NCI-H748 (cell line): ENCODE measurements around the gene DDN.

ENCODE experiments used
- DNase-seq: peaks from one replicate; lab custom pipeline; 2025; ENCODE audit not compliant: unreplicated experiment; lab: John Stamatoyannopoulos, UW

Gene DDN

DNA sequence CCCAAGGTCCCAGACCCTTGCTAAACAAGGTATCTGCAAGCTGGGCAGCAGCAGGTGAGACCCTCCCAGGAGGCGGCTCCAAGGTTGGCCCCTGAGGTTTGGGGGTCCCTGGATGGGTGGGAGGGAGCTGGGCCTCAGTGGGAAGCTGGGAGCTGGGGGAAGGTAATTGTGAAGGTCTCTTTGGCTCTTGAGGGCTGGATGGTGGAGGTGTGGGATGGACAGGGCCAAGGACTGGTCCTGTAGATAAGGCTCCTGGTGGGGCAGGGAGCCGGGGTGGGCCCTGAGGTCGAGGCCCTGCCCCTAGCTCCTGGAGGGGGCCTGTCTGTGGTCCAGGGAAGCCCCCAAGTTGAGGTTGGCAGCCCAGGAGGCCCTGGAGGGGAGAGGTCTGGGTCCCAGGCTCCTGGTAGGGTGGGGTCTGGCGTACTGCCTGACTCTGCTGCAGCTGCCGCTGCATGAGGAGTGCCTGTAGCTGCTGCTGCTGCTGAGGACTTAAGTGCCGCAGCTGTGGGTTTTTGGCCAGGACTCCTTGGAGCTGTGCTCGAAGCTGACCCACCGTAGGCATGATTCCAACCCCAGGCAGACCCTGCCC, 32.5 kb upstream of the DDN start:
- no peak for DNase-seq

DNA sequence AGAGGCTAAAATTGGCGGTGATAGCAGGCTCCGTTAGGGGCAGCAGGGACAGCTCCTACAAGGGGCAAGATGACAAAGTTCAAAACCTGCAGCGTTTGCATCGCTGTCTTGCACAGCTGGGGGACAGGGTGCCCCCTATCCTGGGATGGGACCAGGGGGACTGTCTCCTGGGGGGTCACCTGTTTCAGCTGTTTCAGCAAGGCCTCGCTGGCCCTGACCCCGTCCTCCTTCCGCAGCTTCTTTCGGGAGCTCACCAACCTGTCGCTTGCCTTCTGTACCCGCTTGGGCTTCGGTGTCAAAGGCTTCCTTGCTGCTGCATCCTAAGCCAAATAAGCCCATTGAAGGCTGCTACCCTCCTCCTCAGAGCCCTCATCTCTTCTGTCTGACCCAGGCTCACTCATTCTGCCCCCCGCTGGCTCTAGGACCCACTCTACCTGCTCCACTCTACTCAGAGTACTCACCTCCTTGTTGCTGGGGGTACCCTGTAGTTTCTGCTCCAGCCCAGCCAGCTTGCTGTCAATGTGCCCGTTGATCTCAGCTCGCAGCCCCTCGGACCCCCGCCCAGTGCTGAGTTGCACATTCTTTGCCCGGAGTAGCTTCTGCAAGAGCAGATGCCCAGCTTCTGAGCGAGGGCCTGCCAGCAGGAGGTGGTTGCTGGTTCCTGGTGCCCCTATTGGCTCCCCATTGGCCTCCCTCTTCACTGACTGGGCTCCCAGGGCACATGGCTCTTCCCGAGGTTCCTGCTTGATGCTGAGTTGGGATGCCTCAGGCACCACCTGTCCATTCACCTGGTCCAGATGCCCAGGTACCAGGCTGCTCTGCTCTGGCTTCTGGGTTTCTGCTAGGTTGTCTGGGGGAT, 31.8 kb upstream of the DDN start:
- DNase-seq: no peak

DNA sequence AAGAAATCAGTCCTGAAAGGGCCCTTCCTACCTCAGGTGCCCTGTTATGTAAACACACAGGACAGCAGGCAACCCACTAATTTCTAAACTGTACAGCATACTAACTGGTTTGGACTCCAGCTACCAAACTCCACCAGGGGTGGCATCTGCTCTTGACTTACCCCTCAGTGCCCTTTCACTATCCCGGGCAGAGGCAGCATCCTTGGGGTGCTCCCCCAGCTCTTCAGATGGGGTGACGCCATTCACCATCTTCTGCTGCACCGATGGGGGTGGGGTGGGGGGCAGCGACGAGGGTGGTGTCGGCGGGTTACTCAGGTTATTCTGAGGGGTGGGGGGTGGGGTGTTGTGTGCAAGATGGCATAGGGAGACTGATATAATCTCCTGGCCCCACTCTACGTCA, 30.9 kb upstream of the DDN start:
- DNase-seq: no peak

DNA sequence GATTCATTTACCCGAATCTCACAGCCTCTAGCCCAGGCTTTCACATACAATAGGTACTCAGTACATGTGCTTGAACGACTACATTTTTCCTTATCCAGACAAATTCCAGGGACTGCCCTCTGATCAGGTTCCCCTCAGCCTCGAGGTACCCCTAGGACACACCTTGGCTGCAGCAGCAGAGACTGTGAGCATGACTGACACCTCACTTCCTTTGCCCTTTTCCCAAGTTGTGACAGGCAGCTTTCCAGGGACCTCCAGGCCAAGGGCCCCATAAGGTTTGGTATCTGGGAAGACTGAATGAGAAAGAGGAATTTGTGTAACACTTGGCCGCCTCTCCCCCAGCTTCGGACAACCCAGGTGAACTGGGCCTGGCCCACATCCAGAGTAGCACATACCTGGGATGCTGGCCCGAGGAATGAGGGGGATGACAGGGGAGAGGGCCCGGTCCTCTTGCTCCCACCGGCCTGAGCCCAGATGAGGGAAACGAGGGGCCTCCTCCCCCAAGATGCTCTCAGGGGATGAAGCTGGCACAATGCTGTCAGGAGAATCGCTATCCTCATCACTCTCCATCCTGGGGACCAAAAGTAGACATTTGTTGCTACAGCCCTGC, 29.6 kb upstream of the DDN start:
- no peak for DNase-seq

DNA sequence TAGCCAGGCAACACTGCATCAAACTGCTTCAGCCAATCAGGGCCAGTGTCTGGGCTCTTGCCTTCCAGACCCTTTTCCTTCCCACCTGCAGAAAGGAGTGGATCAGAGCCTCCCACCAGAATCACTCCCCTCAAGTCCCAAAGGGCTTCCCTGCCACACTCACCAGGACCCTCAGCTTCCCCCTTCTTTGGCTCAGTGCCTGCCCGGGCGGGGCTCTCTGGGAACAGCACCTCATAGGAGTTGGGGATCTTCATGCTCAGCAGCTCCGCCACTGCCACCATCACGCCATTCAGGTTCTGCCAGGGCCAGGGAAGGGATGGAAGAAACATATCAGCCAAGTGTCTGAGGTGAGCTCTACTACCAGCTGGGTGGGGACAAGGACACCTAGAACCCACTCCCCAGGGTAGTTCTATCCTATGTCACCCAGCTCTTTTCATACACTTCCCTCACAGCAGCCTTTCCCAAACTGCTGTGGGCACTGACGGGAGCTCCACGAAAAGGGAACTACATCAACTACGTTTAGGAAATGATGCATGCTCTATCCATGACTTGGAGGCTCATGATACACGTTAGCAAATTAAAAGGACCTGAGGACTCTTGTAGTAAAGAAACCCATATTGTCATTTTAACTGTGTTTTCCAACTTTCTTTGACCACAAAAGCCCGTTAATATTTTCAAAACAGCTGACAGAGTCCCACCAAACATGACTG, 28.8 kb upstream of the DDN start:
- DNase-seq: no peak

DNA sequence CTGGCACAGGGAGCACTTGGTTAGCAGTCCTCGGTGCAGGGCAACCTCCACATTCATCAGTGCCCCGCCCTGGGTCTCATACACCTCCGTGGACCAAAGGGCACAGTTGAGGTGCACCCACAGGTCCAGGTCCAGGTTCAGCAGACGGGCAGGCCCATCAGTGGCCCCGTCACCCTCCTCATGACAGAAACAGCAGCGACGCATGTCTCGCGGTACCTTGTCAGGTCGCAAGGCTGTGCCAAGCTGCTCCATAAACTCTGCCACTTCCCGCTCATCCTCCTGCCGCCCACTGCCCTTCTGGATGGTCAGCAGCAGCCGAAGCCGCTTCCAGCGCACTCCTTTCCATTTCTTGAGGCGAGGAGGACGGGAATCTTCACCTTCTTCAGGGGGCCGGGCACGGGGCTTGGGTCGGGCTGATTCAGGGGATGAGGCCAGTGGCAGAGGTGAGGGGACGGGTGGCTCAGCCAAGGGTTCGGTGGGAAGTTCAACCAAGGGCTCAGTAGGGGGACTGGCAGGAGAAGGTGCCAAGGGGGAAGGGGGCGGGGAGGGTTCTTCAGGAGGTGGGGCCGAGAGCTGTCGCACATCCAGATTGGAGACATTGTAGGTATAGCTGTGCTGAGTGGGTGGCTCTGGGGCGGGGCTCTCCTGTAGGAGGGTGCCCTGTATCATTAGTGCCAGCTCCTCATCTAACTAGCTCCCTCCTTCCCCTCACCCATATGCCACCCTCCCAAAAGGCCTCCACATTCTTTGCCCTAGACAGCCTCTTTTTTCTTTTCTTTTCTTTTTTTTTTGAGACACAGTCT, 27.7 kb upstream of the DDN start:
- DNase-seq: no peak

DNA sequence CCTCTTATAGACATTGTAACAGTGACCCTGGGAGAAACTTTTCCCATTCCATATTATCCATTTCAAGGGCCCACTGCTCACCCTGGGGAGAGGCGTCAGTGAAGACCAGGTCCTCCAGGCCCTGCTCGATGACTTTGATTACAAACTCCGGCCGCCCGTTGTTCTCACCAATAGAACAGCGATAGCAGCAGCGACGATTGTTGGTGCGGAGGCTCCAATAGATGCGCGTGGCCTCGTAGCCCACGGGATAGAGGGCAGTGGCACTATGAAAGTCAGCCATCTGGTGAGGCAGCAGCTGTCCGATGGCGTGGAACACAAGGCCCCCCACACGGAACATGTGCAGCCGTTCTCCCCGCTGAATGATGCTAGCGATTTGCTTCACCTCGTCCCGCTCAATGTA, 26.9 kb upstream of the DDN start:
- no peak for DNase-seq

DNA sequence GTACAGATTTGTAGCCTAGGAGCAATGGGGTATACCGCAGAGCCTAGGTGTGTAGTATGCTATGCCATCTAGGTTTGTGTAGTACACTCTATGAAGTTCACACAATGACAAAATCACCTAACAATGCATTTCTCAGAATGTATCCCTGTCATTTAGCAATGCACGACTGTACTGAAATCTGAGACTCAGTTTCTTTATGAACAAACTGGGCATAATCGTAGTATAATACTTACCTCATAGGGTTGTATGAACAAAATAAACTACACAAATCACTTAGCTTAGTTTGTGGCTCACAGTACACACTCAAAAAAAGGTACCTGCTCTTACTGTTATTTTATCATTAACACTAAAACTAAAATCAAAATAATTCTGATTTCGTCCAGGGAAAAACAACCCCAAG, 26.3 kb upstream of the DDN start:
- no peak for DNase-seq

DNA sequence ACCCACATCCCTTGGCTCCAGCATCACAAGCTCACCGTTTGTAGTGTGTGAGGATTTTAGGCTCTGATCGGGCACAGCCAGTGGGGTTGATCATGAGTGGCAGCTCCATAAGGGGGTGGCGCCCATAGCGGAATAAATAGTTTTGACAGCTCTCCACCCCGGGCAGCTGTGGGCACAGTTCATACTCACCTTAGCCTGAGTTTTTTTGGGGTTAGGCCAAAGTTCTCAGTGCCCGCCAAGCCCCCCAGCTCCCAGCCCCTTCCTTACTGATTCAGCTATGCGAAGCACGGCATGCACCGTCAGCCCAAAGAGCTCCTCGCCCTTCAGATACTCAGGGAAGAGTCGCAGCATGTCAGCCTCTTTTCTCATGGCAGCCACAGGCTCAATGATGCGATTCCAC, 25.4 kb upstream of the DDN start:
- DNase-seq: no peak

DNA sequence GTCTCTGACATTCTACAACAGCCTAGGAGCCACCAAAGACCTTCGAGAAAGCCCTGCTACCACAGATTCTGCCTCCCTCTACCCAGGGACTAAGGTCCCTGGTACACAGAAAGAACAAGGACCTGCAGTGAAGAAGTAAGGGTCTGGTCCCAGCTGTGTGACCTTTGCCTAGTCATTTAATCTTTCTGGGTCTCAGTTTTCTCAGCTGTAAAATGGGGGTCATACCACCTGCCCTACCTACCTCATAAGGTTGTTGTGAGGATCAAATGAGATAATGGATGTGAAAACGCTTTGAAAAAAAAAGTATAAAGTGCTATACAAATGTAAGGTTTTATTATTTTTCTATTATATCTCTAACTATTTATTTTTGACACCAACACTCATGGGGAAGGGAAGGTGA, 24.6 kb upstream of the DDN start:
- no peak for DNase-seq

DNA sequence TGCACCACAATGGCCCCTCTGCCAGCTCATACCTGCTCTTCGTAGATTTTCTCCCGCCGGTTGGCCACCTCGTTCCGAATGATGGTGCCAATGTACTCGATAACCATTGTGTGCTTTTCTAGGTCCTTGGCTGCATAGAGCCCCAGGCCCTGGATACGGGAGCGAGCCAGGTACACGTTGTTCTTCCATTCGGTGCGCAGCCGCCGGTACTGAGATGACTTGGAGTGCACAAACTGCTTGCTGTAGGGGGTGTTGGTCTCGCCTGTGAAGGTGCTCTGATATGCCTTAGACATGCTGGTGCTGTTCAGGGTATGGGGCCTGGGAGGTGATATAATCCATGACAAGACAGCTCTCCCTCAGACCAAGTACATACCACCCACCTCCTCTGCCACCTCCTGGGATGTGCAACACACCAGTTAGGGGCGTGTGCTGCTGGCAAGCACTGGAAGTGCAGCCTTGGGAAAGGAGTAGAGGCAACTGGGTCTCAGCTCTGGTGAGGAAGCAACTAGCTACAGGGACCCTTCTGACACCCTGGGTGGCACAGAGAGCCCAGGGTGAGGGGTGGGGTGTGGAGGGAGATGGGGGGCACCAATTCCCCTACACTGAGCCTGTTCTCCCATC, 23.5 kb upstream of the DDN start:
- DNase-seq: no peak

DNA sequence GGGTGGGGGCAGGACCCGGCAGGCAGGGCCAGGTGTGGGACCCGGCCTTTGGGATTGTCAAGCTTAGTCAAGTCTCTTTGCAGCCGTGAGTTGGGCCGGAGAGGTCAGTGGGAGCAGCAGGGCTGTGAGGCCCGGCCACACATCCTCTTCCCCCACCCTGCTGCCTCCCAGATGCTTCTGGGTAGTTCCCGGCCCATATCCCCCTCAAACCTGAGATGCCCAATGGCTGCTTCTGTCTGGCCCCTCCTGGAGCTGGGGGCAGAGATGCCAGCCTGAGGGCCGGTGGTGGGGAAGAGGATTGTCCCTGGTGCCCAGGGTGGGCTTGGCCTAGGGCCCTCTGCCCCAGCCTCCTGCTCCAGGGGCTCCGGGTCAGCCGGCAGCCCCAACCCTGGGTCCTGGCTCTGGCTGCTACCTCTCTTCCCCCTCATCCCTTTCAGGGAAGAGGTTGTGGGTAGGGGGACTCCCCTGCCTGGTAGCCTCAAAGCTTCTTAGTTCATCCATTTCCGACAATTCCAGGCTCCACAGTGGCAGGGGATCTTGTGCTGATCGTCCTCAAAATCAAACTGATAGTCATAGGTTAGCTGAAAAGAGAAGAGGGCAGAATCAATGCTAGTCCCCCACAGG, 22.2 kb upstream of the DDN start:
- DNase-seq: no peak

DNA sequence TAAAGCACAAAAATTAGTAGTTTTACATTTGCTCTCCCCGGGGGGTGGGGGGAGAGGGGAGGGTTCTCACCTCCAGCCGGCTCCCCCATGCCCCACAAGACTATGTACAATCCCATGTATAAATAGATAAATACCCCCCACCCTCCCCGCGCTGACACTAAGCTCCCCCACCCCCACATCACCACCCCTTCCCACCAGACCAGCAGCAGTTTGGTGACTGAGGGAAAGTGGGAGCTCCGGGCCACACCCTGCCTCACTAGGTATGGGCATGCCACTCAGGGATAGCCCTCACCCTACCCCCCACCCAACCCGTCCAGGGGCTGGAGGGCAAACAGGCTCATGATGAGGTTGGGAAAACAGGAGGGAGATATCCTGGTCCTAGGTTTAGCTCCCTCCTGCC, 21.3 kb upstream of the DDN start:
- no peak for DNase-seq

DNA sequence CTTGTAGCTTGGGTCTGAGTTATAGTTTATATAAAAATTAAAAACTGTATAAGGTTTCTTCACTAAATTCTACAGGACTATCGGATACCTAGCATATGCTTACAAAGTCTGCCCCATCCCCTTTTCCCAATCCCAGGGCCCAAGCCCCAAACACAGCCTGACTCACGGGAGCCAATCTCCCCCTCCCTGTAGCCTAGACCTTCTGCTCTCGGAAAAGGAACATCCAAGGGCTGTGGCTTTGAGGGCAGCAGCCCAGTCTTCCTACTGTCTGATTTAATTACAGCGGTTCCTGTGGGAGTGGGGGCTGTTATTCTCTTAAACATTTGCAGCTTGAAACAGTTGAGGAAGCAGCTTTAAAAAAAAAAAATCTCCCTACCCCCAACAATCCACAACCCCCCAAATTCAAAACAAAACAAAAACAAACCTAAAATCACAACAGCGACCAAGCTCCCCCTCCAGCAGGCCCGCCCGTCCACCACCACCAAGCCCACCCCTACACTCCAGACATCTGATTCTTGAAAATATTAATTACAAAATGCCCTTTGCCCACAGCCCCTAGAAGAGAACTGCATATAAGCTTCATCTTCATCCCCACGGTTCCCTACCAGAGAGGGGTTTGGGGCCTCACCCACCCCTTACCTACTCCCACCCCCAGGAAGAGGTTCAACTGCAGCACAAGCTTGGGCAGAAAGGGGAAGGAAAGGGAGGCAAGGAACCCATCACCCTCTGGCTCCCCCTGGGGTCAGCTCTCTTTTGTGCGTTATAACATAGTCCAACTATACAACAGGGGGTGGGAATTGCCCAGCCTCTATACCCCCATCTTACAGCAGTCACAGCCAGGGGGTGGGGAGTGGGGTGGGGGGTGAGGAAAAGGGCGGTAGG, 20.5 kb upstream of the DDN start:
- peak; percentile 45 for DNase-seq

DNA sequence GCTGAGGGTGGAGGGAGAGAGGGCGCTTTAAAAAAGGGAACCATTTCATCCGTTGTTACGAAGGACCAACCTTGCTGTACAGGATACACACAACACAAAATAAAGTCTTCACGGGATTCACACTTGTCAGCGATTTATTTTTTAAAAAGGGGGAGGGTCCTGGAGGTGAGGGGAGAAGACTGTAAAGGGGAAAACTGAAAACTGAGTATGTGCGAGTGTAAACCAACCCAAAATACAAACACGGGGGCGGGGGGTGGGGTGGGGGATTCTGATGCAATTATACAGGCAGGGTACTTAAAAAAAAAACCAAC, 19.9 kb upstream of the DDN start:
- DNase-seq: peak; percentile 67

DNA sequence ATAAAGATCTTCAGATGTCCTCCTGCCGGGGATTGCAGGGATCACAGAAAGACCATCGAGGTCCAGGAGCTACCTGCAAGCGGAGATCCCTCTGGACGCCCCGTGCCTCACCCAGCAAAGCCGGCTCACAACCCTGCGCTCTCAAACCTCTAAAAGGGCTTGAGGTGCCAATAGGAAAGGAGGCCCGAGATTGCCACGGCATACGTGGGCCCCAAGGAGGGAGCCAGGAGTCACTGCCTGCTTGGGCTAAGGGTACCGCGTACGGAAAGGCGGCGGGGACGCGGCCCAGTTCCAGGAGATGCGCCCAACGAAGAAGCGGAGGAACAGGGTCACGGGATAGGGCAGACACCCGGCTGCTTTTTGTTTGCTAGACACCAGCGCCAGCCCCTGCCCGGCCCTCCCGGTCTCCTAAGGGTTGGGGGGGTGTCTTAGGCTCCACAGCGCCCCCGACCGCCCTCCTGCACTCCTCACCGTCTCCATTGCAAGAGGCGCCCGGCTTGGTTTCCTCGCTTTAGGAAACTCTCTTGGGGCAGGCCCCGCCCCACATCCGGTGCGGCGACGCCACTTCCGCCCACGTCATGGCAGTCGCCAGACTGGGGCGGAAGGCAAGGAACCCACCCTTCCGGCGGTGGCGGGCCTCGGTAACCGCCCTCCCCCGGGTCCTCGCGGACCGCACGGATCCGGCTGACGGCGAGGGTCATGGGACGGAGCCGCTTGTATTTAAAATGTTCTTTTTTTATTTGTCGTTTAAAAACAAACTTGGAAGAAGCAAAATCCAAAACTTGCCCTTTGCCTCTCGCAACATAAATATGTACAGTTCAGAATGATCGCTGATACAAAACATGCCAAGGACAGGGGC, 19.3 kb upstream of the DDN start, which contains the start of gene PRKAG1:
Gene PRKAG1 (minus strand): TSS at position 516 of the 859 bp plus-strand sequence. CDS start 36 bp downstream, at position 480.
- peak; percentile 97 for DNase-seq

DNA sequence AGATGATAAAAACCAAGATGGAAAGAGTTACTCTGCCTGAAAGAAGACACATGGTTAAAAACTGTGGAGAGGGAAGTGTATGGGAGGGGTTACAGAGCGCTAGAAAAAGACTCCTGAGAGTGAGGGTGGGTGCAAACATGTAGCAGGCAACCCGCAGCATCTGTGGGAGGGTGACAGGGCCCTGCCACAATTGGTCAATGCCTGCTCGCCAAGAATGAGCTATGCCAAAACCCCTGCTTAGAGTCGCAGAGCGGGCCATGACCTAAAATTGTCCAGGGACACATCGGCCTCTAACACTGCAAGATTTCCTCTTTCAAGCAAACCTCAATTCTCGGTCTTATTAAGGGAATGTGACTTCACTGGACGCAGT, 18.7 kb upstream of the DDN start:
- DNase-seq: no peak

DNA sequence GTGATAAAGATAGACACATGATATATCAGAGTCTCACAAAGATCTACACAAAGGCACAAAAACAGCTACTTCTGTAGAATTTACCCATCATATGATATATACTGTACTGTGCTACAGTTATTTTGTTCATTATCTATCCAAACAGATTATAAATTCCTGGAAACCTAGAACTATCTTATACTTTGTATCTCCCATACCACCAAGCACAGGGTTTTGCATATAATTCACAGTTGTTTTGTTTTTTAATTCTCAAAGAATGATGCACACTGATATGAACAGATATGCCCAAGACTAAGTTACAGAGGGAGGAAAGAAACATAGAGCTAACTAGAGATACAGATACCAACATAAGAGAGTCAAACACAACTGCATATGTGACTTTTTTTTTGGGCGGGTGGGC, 16.0 kb upstream of the DDN start:
- DNase-seq: no peak
